ENCODE data around the gene AKR1C1.
A peak's percentile ranks its signal among the peaks of the same experiment; 100 is the strongest.
"Not testable (repeated sequence)": the region's sequence is repeated elsewhere in the genome, so short reads cannot be mapped to it uniquely, and the experiment has no call there.

The AKR1C1 gene

DNA sequence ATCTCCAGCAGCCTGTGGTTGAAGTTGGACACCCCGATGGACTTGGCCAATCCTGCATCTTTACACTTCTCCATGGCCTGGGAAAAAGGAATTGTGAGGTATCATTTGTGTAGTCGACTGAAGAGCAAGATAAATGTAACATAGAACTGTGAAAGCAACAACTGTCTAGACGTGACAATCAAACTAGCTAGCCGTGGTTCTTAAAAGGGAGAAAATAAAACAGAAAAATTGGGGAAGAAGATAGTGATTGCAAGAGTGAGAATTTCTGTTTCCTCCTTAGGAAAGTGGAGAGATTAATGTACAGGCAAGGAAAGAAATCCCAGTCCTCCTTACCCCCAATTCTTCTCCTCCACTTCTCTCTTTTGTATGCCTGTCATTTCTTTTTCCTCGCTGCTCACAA is 35.5 kb downstream of the AKR1C1 start:
- H3K9me3 ChIP-seq (ENCODE audit: insufficient read depth, low read length, severe bottlenecking), result no peaks in the 10 kb centered on the region
- ATAC-seq (ENCODE audit: insufficient read depth, low read depth), result no peak

DNA sequence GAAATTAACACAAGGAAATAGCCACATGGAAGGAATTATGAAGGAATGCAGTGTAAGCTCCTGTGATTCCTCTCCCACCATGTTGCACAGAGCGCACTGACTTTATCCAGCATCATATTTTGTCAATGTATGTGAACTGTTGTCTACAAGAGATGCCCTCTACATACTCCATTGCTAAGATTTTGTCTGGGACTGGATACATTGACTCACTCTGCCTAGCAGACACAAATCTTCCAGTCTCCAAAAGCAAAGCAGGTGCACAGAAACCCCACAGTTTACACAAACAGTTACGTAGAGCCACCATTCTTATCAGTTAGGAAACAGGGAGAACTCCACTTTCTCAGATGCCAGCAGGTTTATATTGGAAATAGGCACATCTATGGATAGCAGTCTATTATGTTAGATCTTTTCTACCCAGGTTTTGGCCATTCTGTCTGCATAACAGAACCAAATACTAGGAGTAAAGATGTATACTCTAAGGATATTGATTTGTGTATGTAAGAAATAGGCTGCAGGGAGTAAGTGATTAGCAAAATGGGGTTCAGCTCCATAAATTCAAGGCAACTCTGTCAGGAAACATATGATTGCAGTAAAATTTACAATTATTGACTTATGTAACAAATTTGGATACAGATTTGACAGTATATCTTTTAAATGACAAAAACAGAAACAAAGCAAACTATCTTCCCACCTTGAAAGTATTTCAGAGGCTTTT is 39.0 kb downstream of the AKR1C1 start:
- DNase-seq (no peak), ATAC-seq (ENCODE audit: insufficient read depth, low read depth) (no peak)
- no peaks in the 10 kb centered on the region for H3K4me1 ChIP-seq (ENCODE audit: insufficient read depth, low read length)
- H3K36me3 ChIP-seq (ENCODE audit: insufficient read depth, low read length), result no peaks in the 10 kb centered on the region
- no peak overlapping the region for H2AFZ ChIP-seq (ENCODE audit: low read depth, low read length)
- no peak overlapping the region for H3K9ac ChIP-seq (ENCODE audit: low read depth, low read length)
- no peaks in the 10 kb centered on the region for H3K9me3 ChIP-seq (ENCODE audit: insufficient read depth, low read length, severe bottlenecking)
- H3K4me3 ChIP-seq (ENCODE audit: low read depth in 1 of 2, low read length in 2 of 2), result no peak overlapping the region
- H3K4me2 ChIP-seq (ENCODE audit: insufficient read depth, low read length), result no peak overlapping the region
- TF ChIP-seq EZH2 (IDR thresholded peaks at IDR 0.05; ENCODE audit: borderline replicate concordance, low read depth, low read length, severe bottlenecking), result no peak
- TF ChIP-seq, protein P1, sequence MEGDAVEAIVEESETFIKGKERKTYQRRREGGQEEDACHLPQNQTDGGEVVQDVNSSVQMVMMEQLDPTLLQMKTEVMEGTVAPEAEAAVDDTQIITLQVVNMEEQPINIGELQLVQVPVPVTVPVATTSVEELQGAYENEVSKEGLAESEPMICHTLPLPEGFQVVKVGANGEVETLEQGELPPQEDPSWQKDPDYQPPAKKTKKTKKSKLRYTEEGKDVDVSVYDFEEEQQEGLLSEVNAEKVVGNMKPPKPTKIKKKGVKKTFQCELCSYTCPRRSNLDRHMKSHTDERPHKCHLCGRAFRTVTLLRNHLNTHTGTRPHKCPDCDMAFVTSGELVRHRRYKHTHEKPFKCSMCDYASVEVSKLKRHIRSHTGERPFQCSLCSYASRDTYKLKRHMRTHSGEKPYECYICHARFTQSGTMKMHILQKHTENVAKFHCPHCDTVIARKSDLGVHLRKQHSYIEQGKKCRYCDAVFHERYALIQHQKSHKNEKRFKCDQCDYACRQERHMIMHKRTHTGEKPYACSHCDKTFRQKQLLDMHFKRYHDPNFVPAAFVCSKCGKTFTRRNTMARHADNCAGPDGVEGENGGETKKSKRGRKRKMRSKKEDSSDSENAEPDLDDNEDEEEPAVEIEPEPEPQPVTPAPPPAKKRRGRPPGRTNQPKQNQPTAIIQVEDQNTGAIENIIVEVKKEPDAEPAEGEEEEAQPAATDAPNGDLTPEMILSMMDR (IDR thresholded peaks at IDR 0.05; ENCODE audit: borderline replicate concordance, extremely low read depth, low read length, poor library complexity, severe bottlenecking), result no peak
- H3K27me3 ChIP-seq (ENCODE audit: insufficient read depth, low read length, poor library complexity), result peaks cover 6% of the 10 kb centered on the region
- H3K27ac ChIP-seq (ENCODE audit: low read length), result no peak overlapping the region
- no peaks in the 10 kb centered on the region for H4K20me1 ChIP-seq (ENCODE audit: insufficient read depth, low read length)
- no peaks in the 10 kb centered on the region for H3K79me2 ChIP-seq (ENCODE audit: insufficient read depth, low read length)

More for the DNA sequence above, 35.5 kb downstream of the AKR1C1 start:
- H3K27ac ChIP-seq (ENCODE audit: low read length), result no peak overlapping the region
- H3K4me1 ChIP-seq (ENCODE audit: insufficient read depth, low read length), result no peaks in the 10 kb centered on the region
- H3K9ac ChIP-seq (ENCODE audit: low read depth, low read length), result no peak overlapping the region
- no peak for DNase-seq
- H4K20me1 ChIP-seq (ENCODE audit: insufficient read depth, low read length), result no peaks in the 10 kb centered on the region
- peaks cover 6% of the 10 kb centered on the region for H3K27me3 ChIP-seq (ENCODE audit: insufficient read depth, low read length, poor library complexity)
- TF ChIP-seq EZH2 (IDR thresholded peaks at IDR 0.05; ENCODE audit: borderline replicate concordance, low read depth, low read length, severe bottlenecking), result no peak
- H3K4me2 ChIP-seq (ENCODE audit: insufficient read depth, low read length), result no peak overlapping the region
- no peaks in the 10 kb centered on the region for H3K79me2 ChIP-seq (ENCODE audit: insufficient read depth, low read length)
- H3K4me3 ChIP-seq (ENCODE audit: low read depth in 1 of 2, low read length in 2 of 2), result no peak overlapping the region
- H3K36me3 ChIP-seq (ENCODE audit: insufficient read depth, low read length), result no peaks in the 10 kb centered on the region
- H2AFZ ChIP-seq (ENCODE audit: low read depth, low read length), result no peak overlapping the region

DNA sequence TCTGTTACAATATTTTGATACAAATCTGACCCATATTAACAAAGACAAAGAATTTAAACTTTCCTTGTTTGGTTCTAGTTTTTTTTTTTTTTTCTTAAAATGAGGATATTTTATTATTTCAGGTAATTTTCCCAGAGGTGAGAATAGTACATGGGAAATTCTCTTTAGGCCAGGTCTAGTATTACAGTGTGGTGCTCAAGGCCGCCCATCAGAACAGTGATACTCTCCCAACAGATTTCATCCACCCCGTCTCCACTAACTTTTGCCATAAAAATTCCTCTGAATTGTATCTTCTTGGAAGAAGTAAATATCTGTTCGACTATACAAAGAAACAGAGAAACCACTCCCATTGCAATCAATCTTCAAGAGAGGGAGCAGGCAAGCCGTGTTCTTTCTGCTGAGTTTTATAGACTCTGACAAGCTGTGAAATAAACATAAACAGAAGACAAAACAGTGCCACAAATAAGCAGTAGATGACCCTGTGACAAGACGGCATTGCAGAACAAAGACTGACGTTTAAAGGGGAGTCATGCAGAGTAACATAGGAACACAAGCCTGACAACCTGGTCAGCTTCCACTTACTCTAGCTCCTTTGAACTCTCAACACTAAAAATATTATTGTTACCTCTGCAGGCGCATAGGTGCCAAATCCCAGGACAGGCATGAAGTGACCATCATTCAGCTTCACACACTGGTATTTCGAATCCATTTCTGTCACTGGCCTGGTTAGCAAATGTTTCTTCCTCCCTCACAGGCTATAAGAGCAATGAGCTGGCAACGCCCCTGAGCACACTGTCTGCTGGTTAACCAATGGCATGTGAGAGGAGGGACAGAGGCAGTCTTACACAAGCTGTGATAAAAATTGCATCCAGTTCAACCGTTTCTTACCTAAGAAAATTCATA is 40.2 kb downstream of the AKR1C1 start, which contains the start of gene AKR1C2:
Gene AKR1C2 (minus strand): TSS at position 731 of the 903 bp plus-strand sequence. CDS start 22 bp downstream, at position 709.
- not testable (repeated sequence) for H3K79me2 ChIP-seq (ENCODE audit: insufficient read depth, low read length); H3K27ac ChIP-seq (ENCODE audit: low read length); H3K4me1 ChIP-seq (ENCODE audit: insufficient read depth, low read length); H2AFZ ChIP-seq (ENCODE audit: low read depth, low read length); H4K20me1 ChIP-seq (ENCODE audit: insufficient read depth, low read length); H3K27me3 ChIP-seq (ENCODE audit: insufficient read depth, low read length, poor library complexity); H3K4me3 ChIP-seq (ENCODE audit: low read depth in 1 of 2, low read length in 2 of 2); DNase-seq; H3K9me3 ChIP-seq (ENCODE audit: insufficient read depth, low read length, severe bottlenecking); H3K36me3 ChIP-seq (ENCODE audit: insufficient read depth, low read length); H3K4me2 ChIP-seq (ENCODE audit: insufficient read depth, low read length); H3K9ac ChIP-seq (ENCODE audit: low read depth, low read length)
- ATAC-seq (ENCODE audit: insufficient read depth, low read depth), result 0 out of 3 replicates have a peak, but pooled peaks have one; percentile 44

DNA sequence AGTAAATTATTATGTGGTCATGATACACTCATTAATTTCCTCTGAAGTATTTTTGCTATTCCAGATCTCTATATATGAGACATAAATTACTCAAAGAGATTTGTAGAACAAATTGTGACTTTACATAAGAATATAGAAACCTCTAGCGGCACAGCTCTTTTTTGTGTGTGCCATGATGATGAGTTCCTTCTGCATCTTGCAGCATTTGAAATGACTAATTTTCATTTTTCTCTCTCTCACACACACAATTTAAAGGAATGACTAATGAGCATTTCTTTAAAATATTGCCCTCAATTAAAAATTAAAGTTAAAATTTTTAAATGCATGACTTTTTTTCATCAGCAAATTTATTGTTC is 40.8 kb downstream of the AKR1C1 start:
- H3K9ac ChIP-seq (ENCODE audit: low read depth, low read length); H3K27ac ChIP-seq (ENCODE audit: low read length); H3K27me3 ChIP-seq (ENCODE audit: insufficient read depth, low read length, poor library complexity); H3K4me3 ChIP-seq (ENCODE audit: low read depth in 1 of 2, low read length in 2 of 2); ATAC-seq (ENCODE audit: insufficient read depth, low read depth); H4K20me1 ChIP-seq (ENCODE audit: insufficient read depth, low read length); DNase-seq; H3K4me2 ChIP-seq (ENCODE audit: insufficient read depth, low read length); H3K9me3 ChIP-seq (ENCODE audit: insufficient read depth, low read length, severe bottlenecking); H3K79me2 ChIP-seq (ENCODE audit: insufficient read depth, low read length); H3K4me1 ChIP-seq (ENCODE audit: insufficient read depth, low read length); H2AFZ ChIP-seq (ENCODE audit: low read depth, low read length); H3K36me3 ChIP-seq (ENCODE audit: insufficient read depth, low read length): not testable (repeated sequence)

DNA sequence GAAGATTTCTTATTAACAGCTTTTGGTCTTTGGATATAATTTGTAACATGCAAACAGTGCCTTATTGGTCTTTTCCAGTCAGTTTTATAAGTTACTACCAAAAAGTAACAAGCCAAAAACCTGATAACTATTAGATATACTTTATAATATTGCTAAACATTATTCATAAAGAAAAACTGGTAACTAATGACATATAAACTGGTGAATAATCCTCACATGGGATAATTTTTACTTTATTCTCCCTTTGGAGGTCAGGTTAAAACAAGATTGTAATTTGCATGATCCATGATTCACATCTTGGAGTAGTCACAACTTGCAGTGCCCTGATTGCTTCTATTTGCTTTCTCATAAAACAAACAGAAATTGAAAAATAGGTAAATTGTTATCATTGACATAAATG is 41.3 kb downstream of the AKR1C1 start:
- H3K4me1 ChIP-seq (ENCODE audit: insufficient read depth, low read length); H3K9ac ChIP-seq (ENCODE audit: low read depth, low read length); H4K20me1 ChIP-seq (ENCODE audit: insufficient read depth, low read length); H3K36me3 ChIP-seq (ENCODE audit: insufficient read depth, low read length); H3K4me3 ChIP-seq (ENCODE audit: low read depth in 1 of 2, low read length in 2 of 2); H3K79me2 ChIP-seq (ENCODE audit: insufficient read depth, low read length); H3K27ac ChIP-seq (ENCODE audit: low read length); DNase-seq; ATAC-seq (ENCODE audit: insufficient read depth, low read depth); H2AFZ ChIP-seq (ENCODE audit: low read depth, low read length); H3K9me3 ChIP-seq (ENCODE audit: insufficient read depth, low read length, severe bottlenecking); H3K4me2 ChIP-seq (ENCODE audit: insufficient read depth, low read length); H3K27me3 ChIP-seq (ENCODE audit: insufficient read depth, low read length, poor library complexity): not testable (repeated sequence)

DNA sequence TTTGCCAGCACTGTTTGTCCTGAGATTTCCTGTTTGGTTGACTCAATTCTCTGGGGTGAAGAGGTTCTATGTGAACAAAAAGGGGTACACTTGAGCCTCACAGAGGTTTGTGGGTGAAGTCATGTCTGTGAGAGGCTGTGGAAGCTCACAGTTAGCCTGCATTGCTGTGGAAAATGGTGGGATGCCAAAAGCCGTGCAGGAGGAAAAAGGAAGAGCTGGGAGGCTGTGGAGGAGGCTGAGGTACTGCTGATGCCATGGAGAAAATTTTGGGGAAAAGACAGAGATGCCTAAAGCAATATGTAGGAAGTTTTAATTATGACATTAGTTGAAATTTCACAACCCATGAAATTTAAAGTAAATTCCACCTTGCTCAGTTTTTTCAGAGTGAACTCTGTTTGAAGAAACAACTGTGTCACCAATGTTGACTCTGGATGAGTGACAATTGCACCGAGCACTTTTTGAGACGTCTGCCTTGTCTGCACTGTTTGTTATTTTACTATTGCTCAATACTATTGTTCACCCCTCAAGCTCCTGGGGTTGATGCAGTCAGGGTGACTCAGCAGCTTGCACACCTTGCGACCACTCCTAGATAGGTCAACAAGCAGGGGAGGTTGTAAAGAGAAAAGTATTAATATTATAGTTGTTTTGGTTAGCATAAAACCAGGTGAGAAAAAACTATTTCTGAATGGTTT is 45.8 kb downstream of the AKR1C1 start:
- not testable (repeated sequence) for H3K36me3 ChIP-seq (ENCODE audit: insufficient read depth, low read length); H3K79me2 ChIP-seq (ENCODE audit: insufficient read depth, low read length); H4K20me1 ChIP-seq (ENCODE audit: insufficient read depth, low read length); H3K4me1 ChIP-seq (ENCODE audit: insufficient read depth, low read length); DNase-seq; H3K27ac ChIP-seq (ENCODE audit: low read length); ATAC-seq (ENCODE audit: insufficient read depth, low read depth); H3K27me3 ChIP-seq (ENCODE audit: insufficient read depth, low read length, poor library complexity); H2AFZ ChIP-seq (ENCODE audit: low read depth, low read length); H3K4me3 ChIP-seq (ENCODE audit: low read depth in 1 of 2, low read length in 2 of 2); H3K4me2 ChIP-seq (ENCODE audit: insufficient read depth, low read length); H3K9ac ChIP-seq (ENCODE audit: low read depth, low read length); H3K9me3 ChIP-seq (ENCODE audit: insufficient read depth, low read length, severe bottlenecking)

Data from DND-41 (cell line).